A549 (cell line): ENCODE data around the gene NUDT9.

Source experiments
- E2F6 ChIP-seq: IDR thresholded peaks from 2 replicates; pipeline ENCODE4 v1.6.1; 2012; ENCODE audit warnings: low read depth, borderline replicate concordance
- EP300 ChIP-seq, 2 experiments: fragments of >200 bp; sonication (Bioruptor Twin); formaldehyde crosslinking; IDR thresholded peaks; 2 replicates in 1 of 2; 3 replicates in 1 of 2; pipeline ENCODE4 v1.6.1; 2016 to 2017
- ESRRA ChIP-seq: fragments of 150-350 bp; IDR thresholded peaks from 2 replicates; pipeline ENCODE4 v1.6.1; 2014; ENCODE audit warnings: mild to moderate bottlenecking, low read length, borderline replicate concordance
- MAZ ChIP-seq: fragments of 150-350 bp; IDR thresholded peaks from 2 replicates; pipeline ENCODE4 v1.6.1; 2014; ENCODE audit warnings: antibody characterized with exemption, low read depth, low read length, borderline replicate concordance
- MYC ChIP-seq: IDR thresholded peaks from 2 replicates; pipeline ENCODE4 v1.6.1; 2012; ENCODE audit warnings: mild to moderate bottlenecking, inconsistent platforms, low read length, improper control_type of control experiment, borderline replicate concordance
- POLR2A ChIP-seq: IDR thresholded peaks from 2 replicates; pipeline ENCODE4 v1.6.1; 2012; ENCODE audit warnings: mild to moderate bottlenecking, low read length
- POLR2AphosphoS2 ChIP-seq: conservative IDR thresholded peaks from 2 replicates; pipeline ENCODE4 v1.6.1; 2012; ENCODE audit warnings: low read length, improper control_type of control experiment, inconsistent platforms
- RAD21 ChIP-seq, 2 experiments: fragments of >200 bp in 1 of 2; sonication (Bioruptor Twin) in 1 of 2; formaldehyde crosslinking in 1 of 2; IDR thresholded peaks in 1 of 2; conservative IDR thresholded peaks in 1 of 2; 2 replicates in 1 of 2; 3 replicates in 1 of 2; pipeline ENCODE4 v1.6.1; 2012 to 2018; ENCODE audit warnings: inconsistent platforms in 1 of 2
- REST ChIP-seq: fragments of 200-600 bp; sonication (generic); IDR thresholded peaks from 2 replicates; pipeline ENCODE4 v1.6.1; 2016; ENCODE audit warnings: antibody characterized with exemption, mild to moderate bottlenecking, moderate library complexity
- SMC3 ChIP-seq: fragments of >200 bp; sonication (Bioruptor Twin); formaldehyde crosslinking; IDR thresholded peaks from 3 replicates; pipeline ENCODE4 v1.6.1; 2018; ENCODE audit warnings: inconsistent platforms
- TF ChIP-seq, protein P1 (sequence below): fragments of >200 bp; sonication (Bioruptor Twin); formaldehyde crosslinking; IDR thresholded peaks from 3 replicates; pipeline ENCODE4 v1.5.1; 2016
- TF ChIP-seq, protein P2 (sequence below): fragments of >200 bp; sonication (Bioruptor Twin); formaldehyde crosslinking; IDR thresholded peaks from 3 replicates; pipeline ENCODE4 v1.6.1; 2016

GRCh38 chr4:87506974-87507701 is 84.8 kb downstream of the NUDT9 start:
- TF ChIP-seq E2F6 = no peak
- no peak for TF ChIP-seq POLR2A
- TF ChIP-seq SMC3 = no peak
- TF ChIP-seq, protein P1, sequence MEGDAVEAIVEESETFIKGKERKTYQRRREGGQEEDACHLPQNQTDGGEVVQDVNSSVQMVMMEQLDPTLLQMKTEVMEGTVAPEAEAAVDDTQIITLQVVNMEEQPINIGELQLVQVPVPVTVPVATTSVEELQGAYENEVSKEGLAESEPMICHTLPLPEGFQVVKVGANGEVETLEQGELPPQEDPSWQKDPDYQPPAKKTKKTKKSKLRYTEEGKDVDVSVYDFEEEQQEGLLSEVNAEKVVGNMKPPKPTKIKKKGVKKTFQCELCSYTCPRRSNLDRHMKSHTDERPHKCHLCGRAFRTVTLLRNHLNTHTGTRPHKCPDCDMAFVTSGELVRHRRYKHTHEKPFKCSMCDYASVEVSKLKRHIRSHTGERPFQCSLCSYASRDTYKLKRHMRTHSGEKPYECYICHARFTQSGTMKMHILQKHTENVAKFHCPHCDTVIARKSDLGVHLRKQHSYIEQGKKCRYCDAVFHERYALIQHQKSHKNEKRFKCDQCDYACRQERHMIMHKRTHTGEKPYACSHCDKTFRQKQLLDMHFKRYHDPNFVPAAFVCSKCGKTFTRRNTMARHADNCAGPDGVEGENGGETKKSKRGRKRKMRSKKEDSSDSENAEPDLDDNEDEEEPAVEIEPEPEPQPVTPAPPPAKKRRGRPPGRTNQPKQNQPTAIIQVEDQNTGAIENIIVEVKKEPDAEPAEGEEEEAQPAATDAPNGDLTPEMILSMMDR = no peak
- TF ChIP-seq, protein P2, sequence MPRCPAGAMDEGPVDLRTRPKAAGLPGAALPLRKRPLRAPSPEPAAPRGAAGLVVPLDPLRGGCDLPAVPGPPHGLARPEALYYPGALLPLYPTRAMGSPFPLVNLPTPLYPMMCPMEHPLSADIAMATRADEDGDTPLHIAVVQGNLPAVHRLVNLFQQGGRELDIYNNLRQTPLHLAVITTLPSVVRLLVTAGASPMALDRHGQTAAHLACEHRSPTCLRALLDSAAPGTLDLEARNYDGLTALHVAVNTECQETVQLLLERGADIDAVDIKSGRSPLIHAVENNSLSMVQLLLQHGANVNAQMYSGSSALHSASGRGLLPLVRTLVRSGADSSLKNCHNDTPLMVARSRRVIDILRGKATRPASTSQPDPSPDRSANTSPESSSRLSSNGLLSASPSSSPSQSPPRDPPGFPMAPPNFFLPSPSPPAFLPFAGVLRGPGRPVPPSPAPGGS = no peak
- TF ChIP-seq ESRRA = no peak
- TF ChIP-seq EP300 (IDR thresholded peaks at IDR 0.05) = no peak
- no peak for TF ChIP-seq POLR2AphosphoS2
- TF ChIP-seq RAD21 (conservative IDR thresholded peaks at IDR 0.05 in 1 of 2, IDR thresholded peaks at IDR 0.05 in 1 of 2) = no peak
- TF ChIP-seq MYC = no peak
- no peak for TF ChIP-seq MAZ
- TF ChIP-seq REST = no peak
